NCI-H526 (cell line): ENCODE measurements around the gene SCN1B.
"Not testable (repeated sequence)": the region's sequence is repeated elsewhere in the genome, so short reads cannot be mapped to it uniquely, and the experiment has no call there.

Experiments
- DNase-seq, 2 experiments: peaks; one replicate each; lab custom pipeline; 2025; lab: John Stamatoyannopoulos, UW

SCN1B gene

DNA sequence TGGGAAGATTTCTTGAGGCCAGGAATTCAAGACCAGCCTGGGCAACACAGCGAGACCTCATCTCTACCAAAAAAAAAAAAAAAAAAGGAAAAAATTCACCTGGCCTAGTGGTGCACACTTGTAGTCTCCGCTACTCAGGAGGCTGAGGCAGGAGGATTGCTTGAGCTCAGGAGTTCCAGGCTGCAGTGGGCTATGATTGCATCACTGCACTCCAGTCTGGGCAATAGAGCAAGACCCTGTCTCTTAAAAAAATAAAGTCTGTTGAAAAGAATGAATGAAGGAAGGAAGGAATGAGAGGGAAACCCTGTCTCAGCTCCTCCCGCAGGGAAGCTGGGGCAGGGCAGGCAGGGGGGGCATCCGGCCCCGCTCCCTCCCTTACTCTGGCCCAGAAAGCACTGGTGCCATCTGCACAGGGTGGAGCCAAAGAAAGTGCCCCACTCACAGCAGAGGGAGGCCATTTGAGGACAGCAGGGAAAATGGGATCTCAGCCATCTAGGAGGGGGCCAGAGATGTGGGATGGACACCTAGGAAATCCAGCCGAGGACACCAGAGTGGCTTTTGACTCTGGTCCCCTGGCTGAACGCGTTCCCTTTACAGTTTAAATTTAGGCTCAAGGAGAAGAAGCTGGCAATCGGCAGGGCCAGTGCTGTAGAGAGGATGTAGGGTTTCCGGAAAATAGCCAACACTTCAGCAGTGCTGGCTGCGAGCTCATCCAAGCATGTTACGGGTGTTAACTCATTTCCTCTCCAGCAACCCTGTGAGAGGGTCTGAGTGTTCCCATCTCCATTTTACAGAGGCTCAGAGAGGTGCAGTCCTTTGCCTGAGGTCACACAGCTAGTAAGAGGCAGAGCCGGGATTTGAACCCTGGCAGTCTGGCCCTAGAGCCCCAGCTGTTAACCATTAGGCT is 7.7 kb downstream of the SCN1B start:
- no peak for DNase-seq

- DNase-seq = no peak
These were observed 8.6 kb downstream of the SCN1B start for GRCh38 chr19:35038623-35039512.

GRCh38 chr19:35039881-35040825 is 9.9 kb downstream of the SCN1B start:
- no peak for DNase-seq

- peak in 1 of 2 experiments; percentile 26 for DNase-seq
These were observed 10.7 kb downstream of the SCN1B start for GRCh38 chr19:35040826-35041547.

GRCh38 chr19:35041548-35042055 is 11.3 kb downstream of the SCN1B start, which contains the start of gene HPN:
Gene HPN (plus strand): TSS chr19:35041721. CDS start chr19:35042507, 786 bp downstream.
- DNase-seq = peak in 1 of 2 experiments; percentile 49

- DNase-seq = no peak
These were observed 11.9 kb downstream of the SCN1B start for GRCh38 chr19:35042056-35042730.

DNA sequence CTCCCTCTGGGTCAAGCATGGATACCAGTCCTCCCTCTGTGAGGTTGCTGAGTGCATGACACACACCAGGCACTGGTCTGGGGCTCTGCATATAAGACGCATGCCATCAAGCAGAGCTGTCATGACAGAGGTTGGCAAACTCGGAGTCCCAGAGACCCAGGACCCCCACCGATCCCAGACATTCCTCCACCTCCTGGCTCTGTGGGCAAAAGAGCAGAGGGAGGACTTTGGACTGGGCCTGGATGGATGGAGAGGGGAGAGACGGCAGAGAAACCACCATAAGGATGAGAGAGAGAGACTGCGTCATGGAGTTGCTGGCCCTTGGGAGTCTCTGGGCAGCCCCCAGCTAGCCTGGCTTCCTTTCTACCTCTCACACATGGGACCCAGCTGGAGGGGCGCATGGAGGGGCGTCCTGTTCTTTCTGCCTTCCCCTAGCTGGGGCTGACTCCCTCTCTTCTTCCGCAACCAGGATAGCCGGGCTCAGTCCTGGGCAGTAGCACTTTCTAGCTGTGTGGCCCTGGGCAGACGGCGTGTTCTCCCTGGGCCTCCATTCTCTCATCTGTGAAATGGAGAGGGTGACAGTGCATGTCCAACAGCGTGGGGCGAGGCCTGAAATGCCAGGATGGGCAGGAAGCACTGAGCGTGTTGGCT is 12.8 kb downstream of the SCN1B start:
- DNase-seq = no peak

GRCh38 chr19:35043906-35044305 is 13.6 kb downstream of the SCN1B start:
- DNase-seq = no peak

GRCh38 chr19:35044317-35045117 is 14.2 kb downstream of the SCN1B start:
- peak; percentile 32 to 63 for DNase-seq

- DNase-seq = peak in 1 of 2 experiments; percentile 54
These were observed 15.5 kb downstream of the SCN1B start for GRCh38 chr19:35045667-35046300.

GRCh38 chr19:35046461-35046860 is 16.2 kb downstream of the SCN1B start:
- no peak for DNase-seq

DNA sequence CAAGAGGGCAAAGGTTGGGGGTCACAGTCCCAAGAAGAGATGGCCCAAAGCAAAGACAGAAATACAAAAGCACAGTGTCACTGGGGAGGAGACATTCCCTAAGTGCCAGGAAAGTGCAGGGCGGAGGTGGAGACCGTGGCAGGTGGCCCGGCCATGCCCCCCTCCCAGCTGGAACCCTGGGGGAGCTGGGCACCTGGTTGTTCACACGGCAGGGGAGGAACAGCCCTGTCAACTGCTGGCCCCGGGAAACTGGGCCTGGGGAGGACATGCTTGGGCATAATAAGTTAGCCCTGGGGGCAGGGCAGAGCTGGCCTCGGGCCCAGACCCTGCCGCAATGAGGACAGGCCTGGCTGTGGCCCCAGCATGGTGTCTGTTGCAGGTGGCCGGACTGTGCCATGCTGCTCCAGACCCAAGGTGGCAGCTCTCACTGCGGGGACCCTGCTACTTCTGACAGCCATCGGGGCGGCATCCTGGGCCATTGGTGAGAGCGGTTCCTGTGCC is 18.7 kb downstream of the SCN1B start:
- no peak for DNase-seq

DNA sequence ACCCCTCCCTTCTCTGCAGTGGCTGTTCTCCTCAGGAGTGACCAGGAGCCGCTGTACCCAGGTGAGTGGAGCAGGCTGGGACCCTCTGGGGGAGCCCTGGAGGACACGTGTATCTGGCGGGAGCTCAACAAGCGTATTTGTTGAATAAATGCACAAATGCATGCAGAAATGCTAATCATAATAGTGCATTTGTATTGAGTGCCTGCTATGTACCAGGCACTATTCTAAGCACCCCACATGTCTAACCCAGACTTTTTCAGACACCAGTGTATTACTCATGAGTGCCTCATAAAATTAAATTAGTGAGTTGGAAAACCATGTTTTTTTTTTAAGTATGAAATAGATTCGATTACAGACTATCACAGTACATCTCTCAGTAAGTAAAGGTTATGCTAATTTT is 19.2 kb downstream of the SCN1B start:
- no peak for DNase-seq

- not testable (repeated sequence) for DNase-seq
These were observed 20.4 kb downstream of the SCN1B start for GRCh38 chr19:35050662-35051061.

- DNase-seq = not testable (repeated sequence)
These were observed 21.0 kb downstream of the SCN1B start for GRCh38 chr19:35051268-35051667.

DNA sequence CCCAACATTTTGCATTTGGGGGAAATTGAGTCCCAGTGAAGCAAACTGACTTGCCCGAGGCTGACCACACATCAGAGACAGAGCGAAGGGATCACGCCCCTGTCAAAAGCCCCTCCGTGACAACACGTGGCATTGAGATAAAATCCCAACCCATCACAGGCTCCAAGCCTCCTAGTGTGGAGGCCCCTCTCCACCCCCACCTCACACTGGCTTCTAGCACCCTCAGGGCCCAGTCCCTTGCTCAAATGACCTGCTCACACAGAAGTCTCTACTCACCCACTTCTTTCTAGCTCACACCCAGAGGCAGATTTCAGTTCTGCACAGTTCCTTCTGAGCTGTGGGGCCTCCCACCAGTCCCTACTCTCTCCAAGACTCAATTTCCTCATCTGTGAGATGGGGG is 21.5 kb downstream of the SCN1B start:
- DNase-seq = no peak

GRCh38 chr19:35052599-35053190 is 22.4 kb downstream of the SCN1B start:
- no peak for DNase-seq
